ENCODE data around the gene CEP131.

DNA sequence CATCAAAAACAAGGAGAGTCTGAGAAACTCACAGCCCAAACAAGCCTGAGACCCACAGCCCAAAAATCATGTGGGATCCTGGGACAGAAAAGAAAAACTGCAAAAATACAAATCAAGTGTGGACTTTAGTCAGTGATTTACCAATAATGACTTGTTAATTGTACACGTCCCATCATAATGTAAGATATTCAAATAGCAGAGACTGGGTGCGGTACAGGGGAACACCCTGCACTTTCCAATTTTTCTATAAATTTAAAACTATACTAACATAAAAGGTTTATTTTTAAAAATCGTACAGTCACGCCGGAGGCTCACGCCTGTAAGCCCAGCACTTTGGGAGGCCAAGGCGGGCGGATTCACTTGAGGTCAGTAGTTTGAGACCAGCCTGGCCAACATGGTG is 8.8 kb downstream of the CEP131 start:
- TF ChIP-seq POLR2AphosphoS5 (IDR thresholded peaks at IDR 0.05; ENCODE audit: low read depth): no peak
- TF ChIP-seq, protein P1, sequence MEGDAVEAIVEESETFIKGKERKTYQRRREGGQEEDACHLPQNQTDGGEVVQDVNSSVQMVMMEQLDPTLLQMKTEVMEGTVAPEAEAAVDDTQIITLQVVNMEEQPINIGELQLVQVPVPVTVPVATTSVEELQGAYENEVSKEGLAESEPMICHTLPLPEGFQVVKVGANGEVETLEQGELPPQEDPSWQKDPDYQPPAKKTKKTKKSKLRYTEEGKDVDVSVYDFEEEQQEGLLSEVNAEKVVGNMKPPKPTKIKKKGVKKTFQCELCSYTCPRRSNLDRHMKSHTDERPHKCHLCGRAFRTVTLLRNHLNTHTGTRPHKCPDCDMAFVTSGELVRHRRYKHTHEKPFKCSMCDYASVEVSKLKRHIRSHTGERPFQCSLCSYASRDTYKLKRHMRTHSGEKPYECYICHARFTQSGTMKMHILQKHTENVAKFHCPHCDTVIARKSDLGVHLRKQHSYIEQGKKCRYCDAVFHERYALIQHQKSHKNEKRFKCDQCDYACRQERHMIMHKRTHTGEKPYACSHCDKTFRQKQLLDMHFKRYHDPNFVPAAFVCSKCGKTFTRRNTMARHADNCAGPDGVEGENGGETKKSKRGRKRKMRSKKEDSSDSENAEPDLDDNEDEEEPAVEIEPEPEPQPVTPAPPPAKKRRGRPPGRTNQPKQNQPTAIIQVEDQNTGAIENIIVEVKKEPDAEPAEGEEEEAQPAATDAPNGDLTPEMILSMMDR (IDR thresholded peaks at IDR 0.05; ENCODE audit: insufficient read depth, low read length): no peak
- TF ChIP-seq, protein P2, sequence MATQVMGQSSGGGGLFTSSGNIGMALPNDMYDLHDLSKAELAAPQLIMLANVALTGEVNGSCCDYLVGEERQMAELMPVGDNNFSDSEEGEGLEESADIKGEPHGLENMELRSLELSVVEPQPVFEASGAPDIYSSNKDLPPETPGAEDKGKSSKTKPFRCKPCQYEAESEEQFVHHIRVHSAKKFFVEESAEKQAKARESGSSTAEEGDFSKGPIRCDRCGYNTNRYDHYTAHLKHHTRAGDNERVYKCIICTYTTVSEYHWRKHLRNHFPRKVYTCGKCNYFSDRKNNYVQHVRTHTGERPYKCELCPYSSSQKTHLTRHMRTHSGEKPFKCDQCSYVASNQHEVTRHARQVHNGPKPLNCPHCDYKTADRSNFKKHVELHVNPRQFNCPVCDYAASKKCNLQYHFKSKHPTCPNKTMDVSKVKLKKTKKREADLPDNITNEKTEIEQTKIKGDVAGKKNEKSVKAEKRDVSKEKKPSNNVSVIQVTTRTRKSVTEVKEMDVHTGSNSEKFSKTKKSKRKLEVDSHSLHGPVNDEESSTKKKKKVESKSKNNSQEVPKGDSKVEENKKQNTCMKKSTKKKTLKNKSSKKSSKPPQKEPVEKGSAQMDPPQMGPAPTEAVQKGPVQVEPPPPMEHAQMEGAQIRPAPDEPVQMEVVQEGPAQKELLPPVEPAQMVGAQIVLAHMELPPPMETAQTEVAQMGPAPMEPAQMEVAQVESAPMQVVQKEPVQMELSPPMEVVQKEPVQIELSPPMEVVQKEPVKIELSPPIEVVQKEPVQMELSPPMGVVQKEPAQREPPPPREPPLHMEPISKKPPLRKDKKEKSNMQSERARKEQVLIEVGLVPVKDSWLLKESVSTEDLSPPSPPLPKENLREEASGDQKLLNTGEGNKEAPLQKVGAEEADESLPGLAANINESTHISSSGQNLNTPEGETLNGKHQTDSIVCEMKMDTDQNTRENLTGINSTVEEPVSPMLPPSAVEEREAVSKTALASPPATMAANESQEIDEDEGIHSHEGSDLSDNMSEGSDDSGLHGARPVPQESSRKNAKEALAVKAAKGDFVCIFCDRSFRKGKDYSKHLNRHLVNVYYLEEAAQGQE (IDR thresholded peaks at IDR 0.05; ENCODE audit: insufficient replicate concordance, low read depth): no peak

Data from HL-60 (cell line).